Central memory CD8-positive, alpha-beta T cell (primary cell): ENCODE measurements around the gene IGHMBP2.
"Not testable (repeated sequence)": the region's sequence is repeated elsewhere in the genome, so short reads cannot be mapped to it uniquely, and the experiment has no call there.

Experiments used
- ATAC-seq: fragments of 150-1000 bp; cut with Tn5 transposase; replicated peaks from 2 replicates; pipeline ENCODE4 v1.10.0; 2022; ENCODE audit warnings: mild to moderate bottlenecking, moderate FRiP score, moderate number of reproducible peaks; ENCODE audit not compliant: poor library complexity, severe bottlenecking; ENCODE audit errors: extremely low read depth
- DNase-seq, 2 donors: peaks; one replicate each; pipeline ENCODE4 v3.0.0; 2021; ENCODE audit warnings: low spot score in 2 of 2
- H3K27ac Mint-ChIP-seq: one replicate; pipeline ENCODE4 v1.8.0; 2022; ENCODE audit warnings: low read depth, mild to moderate bottlenecking, moderate library complexity, mixed read lengths
- H3K27me3 Mint-ChIP-seq: one replicate; pipeline ENCODE4 v1.8.0; 2022; ENCODE audit warnings: mixed read lengths
- H3K36me3 Mint-ChIP-seq: one replicate; pipeline ENCODE4 v1.8.0; 2022; ENCODE audit warnings: mild to moderate bottlenecking, moderate library complexity, mixed read lengths; ENCODE audit not compliant: insufficient read depth
- H3K4me1 Mint-ChIP-seq: one replicate; pipeline ENCODE4 v1.8.0; 2022; ENCODE audit warnings: mixed read lengths
- H3K4me3 Mint-ChIP-seq: one replicate; pipeline ENCODE4 v1.8.0; 2022; ENCODE audit warnings: mild to moderate bottlenecking, moderate library complexity, mixed read lengths
- H3K9me3 Mint-ChIP-seq: one replicate; pipeline ENCODE4 v1.8.0; 2022; ENCODE audit warnings: mixed read lengths

IGHMBP2 gene

GRCh38 chr11:68903288-68904247 is at the start of gene IGHMBP2, which contains the start of gene MRPL21:
IGHMBP2 (plus strand) TSS chr11:68903891; CDS start chr11:68903953, 62 bp downstream.
MRPL21 (minus strand) TSS chr11:68903832; CDS start chr11:68903810, 22 bp downstream.
- H3K36me3 Mint-ChIP-seq: peaks cover 37% of the 10 kb centered on the region
- peak; percentile 74 to 82 for DNase-seq
- peak; percentile 89 for ATAC-seq
- H3K4me3 Mint-ChIP-seq: peak within 1 kb of the TSS; percentile 99
- peak within 1 kb of the TSS; percentile 99 for H3K27ac Mint-ChIP-seq
- H3K4me1 Mint-ChIP-seq: peaks cover 58% of the 10 kb centered on the region
- no peaks in the 10 kb centered on the region for H3K27me3 Mint-ChIP-seq
- H3K9me3 Mint-ChIP-seq: no peaks in the 10 kb centered on the region

DNA sequence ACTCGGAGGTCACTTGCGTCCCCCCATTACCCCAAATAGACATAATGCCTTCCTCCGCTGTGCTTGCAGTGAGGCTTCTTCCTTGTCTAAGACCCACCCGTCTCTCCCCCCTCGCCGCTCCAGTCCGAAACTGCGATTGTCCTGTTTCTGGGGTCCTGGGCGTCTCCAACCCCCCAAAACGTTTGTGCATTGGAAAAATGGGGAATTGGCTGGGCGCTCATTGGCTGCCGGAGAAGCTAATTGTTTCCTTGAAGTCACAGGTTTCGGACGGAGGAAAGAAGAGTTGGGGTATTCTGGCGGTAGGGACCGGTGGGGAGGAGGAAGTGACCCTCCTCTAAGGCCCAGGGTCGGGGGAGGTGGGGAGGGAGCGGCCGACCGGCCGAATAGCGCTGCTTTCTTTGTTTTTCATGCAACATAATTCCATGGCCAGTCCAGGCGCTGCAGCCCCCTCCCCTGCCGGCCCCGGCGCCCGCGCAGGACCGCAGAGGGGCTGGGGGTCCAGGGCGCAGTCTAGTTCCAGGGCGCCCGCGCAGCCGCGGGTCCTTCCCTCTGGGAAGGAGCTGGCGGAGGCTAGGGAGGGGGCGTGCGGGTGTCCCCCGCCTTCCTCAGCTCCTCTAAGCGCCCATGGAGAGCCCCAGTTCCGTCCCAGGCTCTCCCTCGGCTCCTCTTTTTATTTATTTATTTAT is 49.3 kb upstream of the IGHMBP2 start:
- no peaks in the 10 kb centered on the region for H3K9me3 Mint-ChIP-seq
- H3K4me3 Mint-ChIP-seq: no peak overlapping the region
- no peaks in the 10 kb centered on the region for H3K36me3 Mint-ChIP-seq
- ATAC-seq: no peak
- no peak for DNase-seq
- peaks cover 35% of the 10 kb centered on the region for H3K27me3 Mint-ChIP-seq
- no peaks in the 10 kb centered on the region for H3K4me1 Mint-ChIP-seq
- no peak overlapping the region for H3K27ac Mint-ChIP-seq

- ATAC-seq (no peak), DNase-seq (no peak)
- Mint-ChIP-seq H3K27me3 (peaks cover 35% of the 10 kb centered on the region), H3K27ac (no peak overlapping the region), H3K9me3 (no peaks in the 10 kb centered on the region), H3K4me3 (peak overlapping the region; percentile 27), H3K4me1 (no peaks in the 10 kb centered on the region), H3K36me3 (no peaks in the 10 kb centered on the region)
Measured at GRCh38 chr11:68855205-68855981, 48.3 kb upstream of the IGHMBP2 start.

DNA sequence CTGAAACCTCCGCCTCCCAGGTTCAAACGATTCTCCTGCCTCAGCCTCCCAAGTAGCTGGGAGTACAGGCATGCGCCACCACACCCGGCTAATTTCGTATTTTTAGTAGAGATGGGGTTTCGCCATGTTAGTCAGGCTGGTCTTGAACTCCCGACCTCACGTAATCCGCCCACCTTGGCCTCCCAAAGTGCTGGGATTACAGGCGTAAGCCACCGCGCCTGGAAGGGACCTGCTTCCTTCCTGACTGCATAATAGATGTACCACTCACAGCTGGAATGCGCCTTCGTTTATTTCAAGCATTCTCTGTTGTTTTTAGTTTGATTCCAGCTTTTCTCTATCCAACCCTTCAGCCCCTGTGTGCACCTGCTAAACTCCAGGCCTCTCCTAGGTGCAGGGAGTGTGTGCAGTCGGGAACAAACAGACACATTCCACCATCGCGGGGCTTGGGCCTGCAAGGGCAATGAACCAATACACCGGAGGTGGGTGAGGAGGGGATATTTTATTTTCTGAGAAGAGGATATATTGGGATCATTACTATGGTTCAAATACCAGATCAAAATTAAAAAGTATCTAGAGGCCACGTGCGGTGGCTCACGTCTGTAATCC is 47.2 kb upstream of the IGHMBP2 start:
- H3K36me3 Mint-ChIP-seq, ATAC-seq, H3K4me1 Mint-ChIP-seq, H3K27ac Mint-ChIP-seq, DNase-seq, H3K9me3 Mint-ChIP-seq: not testable (repeated sequence)
- peaks cover 35% of the 10 kb centered on the region for H3K27me3 Mint-ChIP-seq
- peak overlapping the region; percentile 11 for H3K4me3 Mint-ChIP-seq

GRCh38 chr11:68857037-68857586 is 46.6 kb upstream of the IGHMBP2 start:
- H3K4me3 Mint-ChIP-seq: no peak overlapping the region
- H3K27ac Mint-ChIP-seq: no peak overlapping the region
- no peak for DNase-seq
- no peaks in the 10 kb centered on the region for H3K4me1 Mint-ChIP-seq
- no peak for ATAC-seq
- H3K36me3 Mint-ChIP-seq: no peaks in the 10 kb centered on the region
- H3K9me3 Mint-ChIP-seq: no peaks in the 10 kb centered on the region
- H3K27me3 Mint-ChIP-seq: peaks cover 35% of the 10 kb centered on the region

DNA sequence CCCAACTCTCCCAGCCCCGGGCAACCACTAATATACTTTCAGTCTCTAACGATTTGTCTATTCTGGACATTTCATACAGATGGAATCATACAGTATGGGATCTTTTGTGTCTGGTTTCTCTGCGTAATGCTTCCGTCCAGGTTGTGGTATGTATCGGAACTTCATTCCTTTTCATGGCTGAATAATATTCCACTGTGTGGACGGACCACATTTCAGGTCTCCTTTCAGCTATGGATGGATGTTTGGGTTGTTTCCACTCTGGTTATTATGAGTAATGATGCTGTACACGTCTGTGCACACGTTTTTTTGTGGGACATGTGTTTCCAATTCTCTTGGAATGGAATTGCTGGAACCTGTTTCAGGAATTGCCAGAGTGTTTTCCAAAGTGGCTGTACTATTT is 44.6 kb upstream of the IGHMBP2 start:
- Mint-ChIP-seq H3K4me1 (no peaks in the 10 kb centered on the region), H3K27me3 (peaks cover 15% of the 10 kb centered on the region), H3K36me3 (no peaks in the 10 kb centered on the region), H3K9me3 (no peaks in the 10 kb centered on the region), H3K4me3 (no peak overlapping the region), H3K27ac (no peak overlapping the region)
- ATAC-seq (no peak), DNase-seq (no peak)

- DNase-seq (no peak), ATAC-seq (no peak)
- no peaks in the 10 kb centered on the region for H3K4me1 Mint-ChIP-seq
- H3K36me3 Mint-ChIP-seq: peaks cover 2% of the 10 kb centered on the region
- no peak overlapping the region for H3K27ac Mint-ChIP-seq
- H3K27me3 Mint-ChIP-seq: no peaks in the 10 kb centered on the region
- H3K9me3 Mint-ChIP-seq: no peaks in the 10 kb centered on the region
- H3K4me3 Mint-ChIP-seq: no peak overlapping the region
Measured at GRCh38 chr11:68862421-68862820, 41.3 kb upstream of the IGHMBP2 start.

DNA sequence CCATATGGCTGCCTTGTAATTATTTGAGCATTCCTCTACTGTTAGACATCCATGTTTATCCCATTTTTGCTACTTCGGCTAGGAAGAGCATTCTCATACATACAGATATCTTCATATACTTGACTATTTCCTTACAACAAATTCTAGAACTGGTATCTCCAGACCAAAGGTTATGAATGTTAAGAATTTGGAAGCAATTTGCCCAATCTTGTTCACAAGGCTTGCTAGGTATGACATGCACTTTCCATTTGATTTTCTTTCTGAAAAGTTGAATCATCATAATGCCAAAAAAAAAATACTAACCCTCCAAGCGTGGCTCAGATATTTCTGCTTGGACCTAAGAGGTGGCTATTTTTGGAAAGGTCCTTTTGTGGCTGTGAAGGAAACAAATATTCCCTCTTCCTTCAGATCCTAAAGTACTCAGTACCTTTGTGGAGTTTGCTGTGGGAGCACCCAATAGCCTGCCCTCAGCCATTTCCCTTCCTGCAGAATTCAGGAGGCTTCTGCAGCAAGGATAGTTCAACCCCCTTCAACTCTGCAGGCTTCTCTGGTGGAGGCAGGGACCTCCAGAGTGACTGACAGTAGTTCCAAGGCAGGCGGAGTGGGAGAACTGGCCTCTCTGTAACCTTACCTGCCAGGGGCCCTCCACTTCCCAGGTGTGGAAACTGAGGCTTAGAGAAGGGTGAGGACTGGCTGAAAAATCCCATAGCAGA is 40.0 kb upstream of the IGHMBP2 start:
- Mint-ChIP-seq H3K4me3 (no peak overlapping the region), H3K9me3 (no peaks in the 10 kb centered on the region), H3K27ac (no peak overlapping the region), H3K27me3 (peaks cover 9% of the 10 kb centered on the region), H3K4me1 (no peaks in the 10 kb centered on the region), H3K36me3 (peaks cover 2% of the 10 kb centered on the region)
- no peak for ATAC-seq
- DNase-seq: no peak

GRCh38 chr11:68865241-68865640 is 38.5 kb upstream of the IGHMBP2 start:
- Mint-ChIP-seq H3K27me3 (peaks cover 24% of the 10 kb centered on the region), H3K27ac (no peak overlapping the region), H3K4me3 (no peak overlapping the region)

GRCh38 chr11:68867066-68867465 is 36.6 kb upstream of the IGHMBP2 start:
- H3K36me3 Mint-ChIP-seq: peaks cover 2% of the 10 kb centered on the region
- ATAC-seq (no peak), DNase-seq (no peak)
- peaks cover 29% of the 10 kb centered on the region for H3K27me3 Mint-ChIP-seq
- peaks cover 15% of the 10 kb centered on the region for H3K4me1 Mint-ChIP-seq
- no peaks in the 10 kb centered on the region for H3K9me3 Mint-ChIP-seq
- no peak overlapping the region for H3K4me3 Mint-ChIP-seq
- no peak overlapping the region for H3K27ac Mint-ChIP-seq

More at GRCh38 chr11:68865241-68865640, 38.5 kb upstream of the IGHMBP2 start:
- H3K36me3 Mint-ChIP-seq: peaks cover 2% of the 10 kb centered on the region
- no peaks in the 10 kb centered on the region for H3K9me3 Mint-ChIP-seq
- DNase-seq (no peak), ATAC-seq (no peak)
- peaks cover 11% of the 10 kb centered on the region for H3K4me1 Mint-ChIP-seq

- ATAC-seq (no peak), DNase-seq (no peak)
- Mint-ChIP-seq H3K4me1 (peaks cover 15% of the 10 kb centered on the region), H3K9me3 (no peaks in the 10 kb centered on the region), H3K4me3 (no peak overlapping the region), H3K27me3 (peaks cover 29% of the 10 kb centered on the region), H3K27ac (no peak overlapping the region), H3K36me3 (peaks cover 2% of the 10 kb centered on the region)
Measured at GRCh38 chr11:68868221-68868835, 35.4 kb upstream of the IGHMBP2 start.
